Measurements from ENCODE around the gene NTNG1. TPM values are rescaled to one million over a fixed set of nuclear protein-coding genes. Genes with fewer than 3 reads are reported as not detected.

The NTNG1 gene
- total RNA-seq, 6 donors from 2014 or later = 1.5 to 11.5 (median 6.8) TPM

DNA sequence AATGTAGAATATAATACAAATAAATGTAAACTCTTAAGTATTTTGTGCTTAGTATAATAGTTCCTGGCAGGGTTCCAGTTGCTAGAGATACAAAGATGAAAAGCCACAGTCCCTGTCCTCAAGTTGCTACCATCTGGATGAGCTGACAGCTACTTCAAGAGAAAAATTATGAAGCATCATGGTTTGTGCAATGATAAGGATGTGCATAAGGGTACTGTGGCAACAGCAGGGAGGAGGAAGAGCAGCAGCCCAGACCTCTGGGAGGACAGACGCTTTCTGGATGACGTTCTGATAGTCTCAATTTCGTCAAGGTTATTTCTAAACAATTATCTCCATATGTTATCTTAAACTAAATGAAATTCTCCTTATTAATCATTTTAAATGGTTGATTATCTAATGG is 198.9 kb downstream of the NTNG1 start:
- WGBS, 2 donors = 86 to 90% methylated on average over 3 of the region's 3 CpGs
- no peaks in the 10 kb centered on the region for H3K9me3 ChIP-seq
- TF ChIP-seq POLR2A (IDR thresholded peaks at IDR 0.05) = no peak
- TF ChIP-seq, protein P1, sequence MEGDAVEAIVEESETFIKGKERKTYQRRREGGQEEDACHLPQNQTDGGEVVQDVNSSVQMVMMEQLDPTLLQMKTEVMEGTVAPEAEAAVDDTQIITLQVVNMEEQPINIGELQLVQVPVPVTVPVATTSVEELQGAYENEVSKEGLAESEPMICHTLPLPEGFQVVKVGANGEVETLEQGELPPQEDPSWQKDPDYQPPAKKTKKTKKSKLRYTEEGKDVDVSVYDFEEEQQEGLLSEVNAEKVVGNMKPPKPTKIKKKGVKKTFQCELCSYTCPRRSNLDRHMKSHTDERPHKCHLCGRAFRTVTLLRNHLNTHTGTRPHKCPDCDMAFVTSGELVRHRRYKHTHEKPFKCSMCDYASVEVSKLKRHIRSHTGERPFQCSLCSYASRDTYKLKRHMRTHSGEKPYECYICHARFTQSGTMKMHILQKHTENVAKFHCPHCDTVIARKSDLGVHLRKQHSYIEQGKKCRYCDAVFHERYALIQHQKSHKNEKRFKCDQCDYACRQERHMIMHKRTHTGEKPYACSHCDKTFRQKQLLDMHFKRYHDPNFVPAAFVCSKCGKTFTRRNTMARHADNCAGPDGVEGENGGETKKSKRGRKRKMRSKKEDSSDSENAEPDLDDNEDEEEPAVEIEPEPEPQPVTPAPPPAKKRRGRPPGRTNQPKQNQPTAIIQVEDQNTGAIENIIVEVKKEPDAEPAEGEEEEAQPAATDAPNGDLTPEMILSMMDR (IDR thresholded peaks at IDR 0.05) = no peak
- no peak for TF ChIP-seq POLR2AphosphoS5 (IDR thresholded peaks at IDR 0.05)
- TF ChIP-seq EP300 (IDR thresholded peaks at IDR 0.05) = no peak
- H3K36me3 ChIP-seq = no peaks in the 10 kb centered on the region
- H3K4me1 ChIP-seq = no peaks in the 10 kb centered on the region
- DNase-seq = no peak
- no peak for ATAC-seq (ENCODE audit: low FRiP score in 2 of 2)
- H3K4me3 ChIP-seq = no peak overlapping the region
- no peak overlapping the region for H3K27ac ChIP-seq
- H3K27me3 ChIP-seq = no peaks in the 10 kb centered on the region

DNA sequence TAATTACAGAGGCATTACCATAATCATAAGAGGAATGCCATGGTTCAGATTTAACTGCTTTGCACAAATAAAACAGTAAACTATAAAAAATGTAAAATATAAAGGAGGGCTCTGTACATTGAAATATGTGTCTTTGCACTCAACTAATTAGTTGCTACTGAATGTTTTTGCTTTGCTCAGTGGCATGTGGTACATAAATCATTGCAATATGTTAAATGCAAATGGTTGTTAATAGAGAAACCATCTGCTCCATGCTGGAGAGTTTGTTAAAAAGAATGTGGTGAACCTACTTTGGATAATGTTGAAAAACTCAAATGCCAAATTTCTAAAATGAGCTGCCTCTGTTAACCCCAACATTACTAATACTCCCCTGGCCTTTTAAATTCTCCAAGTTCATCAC is 201.5 kb downstream of the NTNG1 start:
- Histone ChIP-seq H3K4me3 (no peak overlapping the region), H3K9me3 (no peaks in the 10 kb centered on the region), H3K27ac (no peak overlapping the region), H3K4me1 (no peaks in the 10 kb centered on the region), H3K36me3 (no peaks in the 10 kb centered on the region), H3K27me3 (no peaks in the 10 kb centered on the region)
- ATAC-seq (ENCODE audit: low FRiP score in 2 of 2) (no peak), DNase-seq (no peak)
- TF ChIP-seq, protein P1 (IDR thresholded peaks at IDR 0.05) = no peak
- no peak for TF ChIP-seq POLR2AphosphoS5 (IDR thresholded peaks at IDR 0.05)
- no peak for TF ChIP-seq EP300 (IDR thresholded peaks at IDR 0.05)
- no peak for TF ChIP-seq POLR2A (IDR thresholded peaks at IDR 0.05)

DNA sequence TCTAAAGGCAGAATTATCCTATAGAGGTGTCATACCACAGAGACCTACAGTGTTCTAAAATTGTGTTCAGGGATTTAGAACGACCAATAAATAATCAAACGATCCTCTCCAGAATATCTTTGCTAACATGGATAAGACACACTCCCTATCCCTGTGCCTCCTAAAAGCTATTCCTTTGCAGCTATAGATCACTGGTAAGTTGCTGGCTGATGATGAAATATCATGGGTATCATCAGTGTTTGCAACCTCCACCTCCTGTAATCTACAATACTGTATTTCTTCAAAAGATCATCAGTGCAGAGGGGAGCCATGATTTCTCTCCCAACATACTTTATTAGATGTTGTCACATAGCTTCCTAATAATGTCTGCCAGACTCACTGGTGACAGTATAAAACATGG is 201.9 kb downstream of the NTNG1 start:
- Histone ChIP-seq H3K4me1 (no peaks in the 10 kb centered on the region), H3K27me3 (no peaks in the 10 kb centered on the region), H3K4me3 (no peak overlapping the region), H3K27ac (no peak overlapping the region), H3K9me3 (no peaks in the 10 kb centered on the region), H3K36me3 (no peaks in the 10 kb centered on the region)
- TF ChIP-seq POLR2A (IDR thresholded peaks at IDR 0.05) = no peak
- TF ChIP-seq, protein P1 (IDR thresholded peaks at IDR 0.05) = no peak
- TF ChIP-seq POLR2AphosphoS5 (IDR thresholded peaks at IDR 0.05) = no peak
- TF ChIP-seq EP300 (IDR thresholded peaks at IDR 0.05) = no peak
- 77 to 93% methylated on average over 2 of the region's 2 CpGs for WGBS, 2 donors
- no peak for ATAC-seq (ENCODE audit: low FRiP score in 2 of 2)
- DNase-seq = no peak

DNA sequence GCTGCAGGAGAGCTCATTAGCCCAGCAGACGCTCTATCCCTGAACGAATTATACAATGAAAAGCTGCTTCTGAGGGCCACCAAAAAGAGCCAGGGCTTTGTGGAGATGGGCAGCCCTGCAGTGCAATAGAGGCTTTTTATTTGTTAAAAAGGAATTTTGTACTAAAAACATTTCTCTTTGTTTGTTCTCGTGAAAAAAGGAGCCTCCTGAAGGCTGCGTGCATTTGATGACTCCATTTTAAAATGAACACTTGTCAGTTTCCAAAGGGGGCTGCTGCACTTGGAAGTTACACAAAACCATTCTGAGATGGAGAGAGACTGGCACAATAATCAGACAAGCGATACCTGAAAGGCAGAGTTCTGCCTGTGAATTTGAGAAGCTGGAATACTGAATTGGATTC is 202.8 kb downstream of the NTNG1 start:
- Histone ChIP-seq H3K4me1 (no peaks in the 10 kb centered on the region), H3K9me3 (no peaks in the 10 kb centered on the region), H3K36me3 (no peaks in the 10 kb centered on the region), H3K4me3 (no peak overlapping the region), H3K27me3 (no peaks in the 10 kb centered on the region), H3K27ac (no peak overlapping the region)
- 89 to 94% methylated on average over 5 of the region's 5 CpGs for WGBS, 2 donors
- TF ChIP-seq EP300 (IDR thresholded peaks at IDR 0.05) (no peak), POLR2AphosphoS5 (IDR thresholded peaks at IDR 0.05) (no peak), POLR2A (IDR thresholded peaks at IDR 0.05) (no peak)
- TF ChIP-seq, protein P1 (IDR thresholded peaks at IDR 0.05) = no peak
- ATAC-seq (ENCODE audit: low FRiP score in 2 of 2) (no peak), DNase-seq (no peak)

DNA sequence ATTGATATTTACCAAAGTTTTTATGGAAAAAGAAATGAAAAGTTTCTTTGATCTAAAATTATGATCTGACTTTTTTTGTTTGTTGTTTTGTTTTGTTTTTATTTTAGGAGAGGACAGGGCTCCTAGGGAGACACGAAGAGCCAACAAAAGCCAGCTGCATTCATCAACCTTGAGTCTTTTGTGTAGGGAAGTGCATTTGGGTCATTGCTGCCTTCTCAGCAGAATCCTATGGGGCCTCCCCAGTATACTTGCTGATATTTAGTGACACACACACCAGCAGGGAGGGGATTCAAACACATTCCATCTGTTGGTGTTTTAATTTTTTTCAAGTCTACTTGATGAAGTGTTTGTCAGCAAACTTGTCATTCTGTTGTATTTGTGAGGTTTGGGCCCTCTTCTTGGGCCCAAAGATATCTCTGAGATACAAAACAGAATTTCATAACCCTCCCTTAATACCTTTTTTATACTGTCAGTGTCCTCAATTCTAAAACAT is 203.5 kb downstream of the NTNG1 start:
- Histone ChIP-seq H3K36me3 (no peaks in the 10 kb centered on the region), H3K9me3 (no peaks in the 10 kb centered on the region), H3K27ac (no peak overlapping the region), H3K4me3 (no peak overlapping the region), H3K27me3 (no peaks in the 10 kb centered on the region), H3K4me1 (no peaks in the 10 kb centered on the region)
- DNase-seq = no peak
- TF ChIP-seq, protein P1 (IDR thresholded peaks at IDR 0.05) = no peak
- no peak for TF ChIP-seq POLR2A (IDR thresholded peaks at IDR 0.05)
- no peak for TF ChIP-seq EP300 (IDR thresholded peaks at IDR 0.05)
- TF ChIP-seq POLR2AphosphoS5 (IDR thresholded peaks at IDR 0.05) = no peak
- no peak for ATAC-seq (ENCODE audit: low FRiP score in 2 of 2)
- WGBS, 2 donors = 57 to 65% methylated on average over 1 of the region's 1 CpG
